ENCODE results near the gene ATRNL1.
A peak's percentile ranks its signal among the peaks of the same experiment; 100 is the strongest.

ATRNL1 gene

GRCh38 chr10:115674496-115674895 lies 581.3 kb downstream of the ATRNL1 start:
- H3K4me1 ChIP-seq (ENCODE audit: low read length) = no peaks in the 10 kb centered on the region
- H3K9me3 ChIP-seq (ENCODE audit: insufficient read depth, low read length) = no peaks in the 10 kb centered on the region
- H3K4me3 ChIP-seq (ENCODE audit: low read length) = no peak overlapping the region
- no peak overlapping the region for H3K4me2 ChIP-seq (ENCODE audit: low read length)
- no peaks in the 10 kb centered on the region for H3K27me3 ChIP-seq (ENCODE audit: low read depth, low read length)
- no peak for TF ChIP-seq EZH2phosphoT487 (IDR thresholded peaks at IDR 0.05; ENCODE audit: low read depth)
- no peaks in the 10 kb centered on the region for H3K79me2 ChIP-seq (ENCODE audit: low read length)
- H3K36me3 ChIP-seq (replicated peaks; ENCODE audit: low read depth, low read length) = no peaks in the 10 kb centered on the region
- H2AFZ ChIP-seq (ENCODE audit: low read depth, low read length) = no peak overlapping the region
- no peak overlapping the region for H3K9ac ChIP-seq (ENCODE audit: low read length)
- H4K20me1 ChIP-seq (ENCODE audit: insufficient read depth, low read length) = no peaks in the 10 kb centered on the region
- H3K27ac ChIP-seq (ENCODE audit: low read length) = no peak overlapping the region

GRCh38 chr10:115696747-115697146 lies 603.6 kb downstream of the ATRNL1 start:
- H3K79me2 ChIP-seq (ENCODE audit: low read length) = no peaks in the 10 kb centered on the region
- H3K4me3 ChIP-seq (ENCODE audit: low read length) = no peak overlapping the region
- no peak overlapping the region for H2AFZ ChIP-seq (ENCODE audit: low read depth, low read length)
- no peaks in the 10 kb centered on the region for H3K27me3 ChIP-seq (ENCODE audit: low read depth, low read length)
- no peak overlapping the region for H3K4me2 ChIP-seq (ENCODE audit: low read length)
- no peaks in the 10 kb centered on the region for H4K20me1 ChIP-seq (ENCODE audit: insufficient read depth, low read length)
- H3K9ac ChIP-seq (ENCODE audit: low read length) = no peak overlapping the region
- H3K9me3 ChIP-seq (ENCODE audit: insufficient read depth, low read length) = no peaks in the 10 kb centered on the region
- no peaks in the 10 kb centered on the region for H3K4me1 ChIP-seq (ENCODE audit: low read length)
- H3K36me3 ChIP-seq (replicated peaks; ENCODE audit: low read depth, low read length) = no peaks in the 10 kb centered on the region
- H3K27ac ChIP-seq (ENCODE audit: low read length) = no peak overlapping the region
- TF ChIP-seq EZH2phosphoT487 (IDR thresholded peaks at IDR 0.05; ENCODE audit: low read depth) (no peak), CTCF (IDR thresholded peaks at IDR 0.05; ENCODE audit: low read depth, low read length) (no peak)

GRCh38 chr10:115706026-115706425 lies 612.9 kb downstream of the ATRNL1 start:
- Histone ChIP-seq H3K4me1 (ENCODE audit: low read length) (no peaks in the 10 kb centered on the region), H3K9me3 (ENCODE audit: insufficient read depth, low read length) (no peaks in the 10 kb centered on the region), H3K27ac (ENCODE audit: low read length) (no peak overlapping the region), H3K4me3 (ENCODE audit: low read length) (no peak overlapping the region), H3K79me2 (ENCODE audit: low read length) (no peaks in the 10 kb centered on the region), H3K36me3 (replicated peaks; ENCODE audit: low read depth, low read length) (no peaks in the 10 kb centered on the region), H3K4me2 (ENCODE audit: low read length) (no peak overlapping the region), H3K9ac (ENCODE audit: low read length) (no peak overlapping the region), H4K20me1 (ENCODE audit: insufficient read depth, low read length) (no peaks in the 10 kb centered on the region), H3K27me3 (ENCODE audit: low read depth, low read length) (no peaks in the 10 kb centered on the region), H2AFZ (ENCODE audit: low read depth, low read length) (no peak overlapping the region)
- no peak for TF ChIP-seq EZH2phosphoT487 (IDR thresholded peaks at IDR 0.05; ENCODE audit: low read depth)
- no peak for TF ChIP-seq CTCF (IDR thresholded peaks at IDR 0.05; ENCODE audit: low read depth, low read length)

GRCh38 chr10:115706488-115707076 lies 613.4 kb downstream of the ATRNL1 start:
- Histone ChIP-seq H3K4me1 (ENCODE audit: low read length) (no peaks in the 10 kb centered on the region), H3K9me3 (ENCODE audit: insufficient read depth, low read length) (no peaks in the 10 kb centered on the region), H3K9ac (ENCODE audit: low read length) (no peak overlapping the region), H3K36me3 (replicated peaks; ENCODE audit: low read depth, low read length) (no peaks in the 10 kb centered on the region), H3K27ac (ENCODE audit: low read length) (no peak overlapping the region), H4K20me1 (ENCODE audit: insufficient read depth, low read length) (no peaks in the 10 kb centered on the region), H3K4me3 (ENCODE audit: low read length) (no peak overlapping the region), H3K27me3 (ENCODE audit: low read depth, low read length) (no peaks in the 10 kb centered on the region), H2AFZ (ENCODE audit: low read depth, low read length) (no peak overlapping the region), H3K79me2 (ENCODE audit: low read length) (no peaks in the 10 kb centered on the region), H3K4me2 (ENCODE audit: low read length) (no peak overlapping the region)
- TF ChIP-seq EZH2phosphoT487 (IDR thresholded peaks at IDR 0.05; ENCODE audit: low read depth) (no peak), CTCF (IDR thresholded peaks at IDR 0.05; ENCODE audit: low read depth, low read length) (peak; percentile 47)
